GM10266 (cell line): ENCODE data around the gene CANX.

ENCODE experiments used
- DNase-seq: peaks from one replicate; pipeline ENCODE4 v3.0.0; 2012; ENCODE audit errors: extremely low spot score
- CTCF ChIP-seq: IDR thresholded peaks from 2 replicates; pipeline ENCODE4 v1.5.1; 2012; ENCODE audit warnings: mild to moderate bottlenecking, low read depth; ENCODE audit not compliant: control insufficient read depth, insufficient read depth; ENCODE audit errors: missing control alignments

Gene CANX

DNA sequence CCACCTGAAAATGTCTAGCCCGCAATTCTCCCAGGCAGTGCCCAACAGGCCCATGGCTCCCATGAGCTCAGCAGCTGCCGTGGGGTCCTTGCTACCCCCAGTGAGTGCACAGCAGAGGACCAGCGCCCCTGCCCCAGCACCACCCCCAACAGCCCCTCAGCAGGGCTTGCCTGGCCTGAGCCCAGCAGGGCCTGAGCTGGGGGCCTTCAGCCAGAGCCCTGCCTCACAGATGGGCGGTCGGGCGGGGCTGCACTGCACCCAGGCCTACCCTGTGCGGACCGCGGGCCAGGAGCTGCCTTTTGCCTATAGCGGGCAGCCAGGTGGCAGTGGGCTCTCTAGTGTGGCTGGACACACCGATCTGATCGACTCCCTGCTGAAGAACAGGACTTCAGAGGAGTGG lies 75.7 kb downstream of the CANX start:
- no peak for DNase-seq
- no peak for TF ChIP-seq CTCF

DNA sequence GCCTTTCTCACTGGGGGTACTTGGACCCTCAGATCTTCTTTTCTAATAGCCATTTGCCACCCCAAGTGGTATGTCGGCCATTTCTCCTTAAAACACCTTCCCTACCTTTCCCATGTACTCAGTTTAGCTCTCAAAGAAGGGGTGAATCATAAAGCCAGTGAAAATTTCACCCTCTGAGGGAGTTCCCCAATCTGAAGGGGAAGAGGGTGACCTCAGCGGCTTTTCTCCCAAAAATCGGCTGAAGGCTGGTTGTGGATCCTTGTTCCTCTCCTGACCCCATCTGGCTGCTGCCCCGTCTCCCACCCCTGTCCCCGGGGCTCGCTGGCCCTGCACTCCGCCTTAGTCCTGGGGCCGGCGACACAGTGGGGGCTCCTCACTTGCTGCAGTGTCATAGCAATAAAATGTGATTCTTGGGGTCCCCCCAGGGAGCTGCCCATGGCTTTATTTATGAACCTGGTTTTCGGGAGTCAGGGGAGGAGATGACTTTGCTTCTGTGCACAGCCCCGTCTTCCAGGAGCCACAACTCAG lies 77.7 kb downstream of the CANX start:
- TF ChIP-seq CTCF: no peak
- no peak for DNase-seq

GRCh38 chr5:179777456-179777855 lies 78.7 kb downstream of the CANX start:
- no peak for TF ChIP-seq CTCF
- DNase-seq: no peak

DNA sequence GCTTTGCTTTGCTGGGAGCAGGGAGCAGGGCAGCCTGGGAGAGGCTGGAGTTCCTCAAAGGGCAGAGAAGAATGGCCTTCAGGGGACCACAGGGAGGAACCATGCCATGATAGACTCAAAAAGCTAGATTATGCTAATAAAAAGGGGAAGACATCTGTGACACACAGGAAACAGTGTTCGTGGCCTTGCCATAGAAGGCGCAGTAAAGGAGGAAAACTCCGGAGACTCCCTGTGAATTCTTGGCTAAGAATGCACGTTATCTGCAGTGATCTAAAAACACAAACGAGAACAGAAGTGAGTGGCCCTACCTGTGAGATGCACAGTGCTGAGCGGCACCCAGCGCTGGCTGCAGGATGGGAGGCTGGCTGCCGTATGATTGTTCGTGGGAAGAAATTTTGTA lies 79.1 kb downstream of the CANX start:
- no peak for TF ChIP-seq CTCF
- DNase-seq: no peak

DNA sequence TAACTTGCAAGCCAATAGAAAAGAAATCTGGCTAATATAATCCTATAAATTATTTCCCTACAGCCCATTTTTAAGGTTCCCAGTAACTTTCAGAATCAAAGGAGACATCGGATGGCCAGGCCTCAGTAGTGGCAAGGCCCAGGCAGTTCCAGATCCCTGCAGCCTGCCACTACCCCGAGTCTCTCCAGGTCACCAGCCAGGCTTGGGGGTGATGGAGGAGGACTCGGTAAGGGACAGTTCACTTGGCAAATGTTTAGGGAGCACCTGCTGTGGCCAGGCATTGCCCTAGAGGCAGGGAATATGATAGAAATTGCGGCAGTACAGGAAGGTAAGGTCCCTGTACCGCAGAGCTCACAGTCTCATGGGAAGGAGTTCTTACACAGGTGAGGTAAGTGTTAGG lies 79.8 kb downstream of the CANX start:
- DNase-seq: no peak
- no peak for TF ChIP-seq CTCF

DNA sequence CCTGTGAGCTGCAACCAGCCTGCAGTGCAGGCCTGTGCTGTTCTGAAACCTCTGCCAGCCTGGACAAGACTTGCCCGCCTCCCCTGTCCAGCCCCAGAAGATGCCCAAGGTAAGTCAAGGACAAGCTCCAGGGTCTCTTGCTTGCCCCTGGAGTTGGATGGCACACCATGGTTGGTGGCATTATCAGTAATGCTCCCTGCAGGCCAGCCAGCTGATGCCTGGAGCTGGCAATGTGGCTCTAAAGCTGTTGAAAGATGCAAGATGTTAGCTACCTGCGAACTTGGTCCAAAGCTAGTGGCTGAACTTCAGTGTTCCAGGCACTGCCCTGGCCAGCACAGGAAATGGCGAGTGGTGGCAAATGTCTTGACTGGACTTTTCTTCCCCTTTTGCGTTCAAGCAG lies 81.1 kb downstream of the CANX start:
- DNase-seq: no peak
- no peak for TF ChIP-seq CTCF

GRCh38 chr5:179780362-179780761 lies 81.6 kb downstream of the CANX start:
- DNase-seq: no peak
- no peak for TF ChIP-seq CTCF
